GM23338 (cell line): Measurements from ENCODE around the gene SMIM41. TPM values are rescaled to one million over a fixed set of nuclear protein-coding genes. Genes with fewer than 3 reads are reported as not detected.

Experiments
- ATAC-seq: fragments of 200-7000 bp; cut with Tn5 transposase; 3 replicates; pipeline ENCODE4 v1.9.1; 2020
- DNase-seq: peaks from one replicate; pipeline ENCODE4 v3.0.0-alpha.2; 2015; ENCODE audit warnings: low spot score
- H2AFZ ChIP-seq: fragments of 200-600 bp; sonication (generic); 2 replicates; pipeline ENCODE4 v1.8.0; 2016; ENCODE audit warnings: antibody characterized with exemption, mild to moderate bottlenecking, moderate library complexity
- H3F3A ChIP-seq: fragments of 200-600 bp; sonication (generic); replicated peaks from 2 replicates; pipeline ENCODE4 v1.8.0; 2017; ENCODE audit warnings: antibody characterized with exemption, mixed run types, low read depth
- H3K27ac ChIP-seq: fragments of 200-600 bp; sonication (generic); 2 replicates; pipeline ENCODE4 v1.6.1; 2016; ENCODE audit warnings: low read depth
- H3K27me3 ChIP-seq: fragments of 200-600 bp; sonication (generic); 2 replicates; pipeline ENCODE4 v1.8.0; 2016; ENCODE audit warnings: mild to moderate bottlenecking, mixed run types, moderate library complexity; ENCODE audit not compliant: insufficient read depth
- H3K36me3 ChIP-seq: fragments of 200-600 bp; sonication (generic); 2 replicates; pipeline ENCODE4 v1.8.0; 2016; ENCODE audit warnings: mild to moderate bottlenecking; ENCODE audit not compliant: insufficient read depth
- H3K4me1 ChIP-seq: fragments of 200-600 bp; sonication (generic); 2 replicates; pipeline ENCODE4 v1.8.0; 2016; ENCODE audit warnings: mild to moderate bottlenecking, moderate library complexity; ENCODE audit not compliant: insufficient read depth
- H3K4me2 ChIP-seq: fragments of 200-600 bp; sonication (generic); 2 replicates; pipeline ENCODE4 v1.7.1; 2017; ENCODE audit warnings: mixed run types
- H3K4me3 ChIP-seq: fragments of 200-600 bp; sonication (generic); 2 replicates; pipeline ENCODE4 v1.6.1; 2016; ENCODE audit warnings: mixed run types
- H3K79me2 ChIP-seq: fragments of 200-600 bp; sonication (generic); replicated peaks from 2 replicates; pipeline ENCODE4 v1.8.0; 2017; ENCODE audit warnings: mild to moderate bottlenecking; ENCODE audit not compliant: insufficient read depth
- H3K9me2 ChIP-seq: fragments of 200-600 bp; sonication (generic); 2 replicates; pipeline ENCODE4 v1.8.0; 2017; ENCODE audit not compliant: insufficient read depth
- H4K20me1 ChIP-seq: fragments of 200-600 bp; sonication (generic); replicated peaks from 2 replicates; pipeline ENCODE4 v1.8.0; 2017; ENCODE audit warnings: mild to moderate bottlenecking; ENCODE audit not compliant: insufficient read depth
- H3K27ac Mint-ChIP-seq: 2 replicates; pipeline ENCODE4 v1.8.0; 2020; ENCODE audit warnings: inconsistent platforms, mild to moderate bottlenecking, moderate library complexity, mixed read lengths
- H3K27me3 Mint-ChIP-seq: 3 replicates; pipeline ENCODE4 v1.8.0; 2022; ENCODE audit warnings: low read depth, mild to moderate bottlenecking, moderate library complexity, mixed read lengths, inconsistent platforms; ENCODE audit not compliant: insufficient read depth, poor library complexity
- H3K36me3 Mint-ChIP-seq: 3 replicates; pipeline ENCODE4 v1.8.0; 2021; ENCODE audit warnings: low read depth, mild to moderate bottlenecking, inconsistent platforms, moderate library complexity, mixed read lengths
- H3K4me1 Mint-ChIP-seq: 3 replicates; pipeline ENCODE4 v1.8.0; 2020; ENCODE audit warnings: mild to moderate bottlenecking, inconsistent platforms, mixed read lengths
- H3K4me3 Mint-ChIP-seq: 3 replicates; pipeline ENCODE4 v1.8.0; 2021; ENCODE audit warnings: moderate library complexity, mild to moderate bottlenecking, inconsistent platforms, mixed read lengths
- H3K9me3 Mint-ChIP-seq: 3 replicates; pipeline ENCODE4 v1.8.0; 2020; ENCODE audit warnings: moderate library complexity, mild to moderate bottlenecking, inconsistent platforms, mixed read lengths
- CREB1 ChIP-seq: fragments of 250-450 bp; sonication (Bioruptor Pico); IDR thresholded peaks from 2 replicates; pipeline ENCODE4 v1.5.0; 2020; ENCODE audit warnings: low read depth, mild to moderate bottlenecking, moderate library complexity
- EZH2phosphoT487 ChIP-seq: fragments of 200-600 bp; sonication (generic); IDR thresholded peaks from one replicate; pipeline ENCODE4 v1.8.1; 2018; ENCODE audit warnings: antibody characterized with exemption; ENCODE audit not compliant: unreplicated experiment
- JUNB ChIP-seq: IDR thresholded peaks from one replicate; pipeline ENCODE4 v1.6.1; 2016; ENCODE audit warnings: antibody characterized with exemption; ENCODE audit not compliant: unreplicated experiment
- POLR2AphosphoS5 ChIP-seq: IDR thresholded peaks from 2 replicates; pipeline ENCODE4 v1.6.1; 2016; ENCODE audit warnings: antibody characterized with exemption, low read depth
- STAT1 ChIP-seq: IDR thresholded peaks from one replicate; pipeline ENCODE4 v1.6.1; 2016; ENCODE audit warnings: antibody characterized with exemption; ENCODE audit not compliant: unreplicated experiment
- ZNF114 ChIP-seq: fragments of 250-450 bp; sonication (Bioruptor Pico); IDR thresholded peaks from 2 replicates; pipeline ENCODE4 v1.5.0; 2020; ENCODE audit warnings: mild to moderate bottlenecking, moderate library complexity
- ZNF331 ChIP-seq: fragments of 250-450 bp; sonication (Bioruptor Pico); IDR thresholded peaks from 2 replicates; pipeline ENCODE4 v1.5.0; 2020; ENCODE audit warnings: low read depth, mild to moderate bottlenecking, moderate library complexity
- polyA plus RNA-seq: library from polyadenylated mRNA; unstranded; fragments of >200 nt; fragmentation: Nextera tagmentation; extraction: Ambion mirVana; gene quantifications from 2 replicates; pipeline ENCODE4 v1.2.1, GENCODE V29; 2016
- total RNA-seq: library from RNA; depleted of rRNA; stranded (reverse); fragments of >200 nt; shearing (Covaris generic); gene quantifications from 2 replicates; pipeline ENCODE4 v1.2.3, GENCODE V29; 2014
- TF ChIP-seq, protein P1 (sequence below), 2 experiments: fragments of 200-600 bp in 1 of 2; sonication (generic) in 1 of 2; conservative IDR thresholded peaks; 2 replicates each; pipeline versions ENCODE4 v1.5.1 to v1.6.1; 2016 to 2017; ENCODE audit warnings: antibody characterized with exemption in 2 of 2, low read depth in 2 of 2, mild to moderate bottlenecking in 2 of 2, moderate library complexity in 1 of 2
- TF ChIP-seq, protein P2 (sequence below): IDR thresholded peaks from 2 replicates; pipeline ENCODE4 v1.6.1; 2016; ENCODE audit warnings: antibody characterized with exemption
- TF ChIP-seq, protein P3 (sequence below): IDR thresholded peaks from one replicate; pipeline ENCODE4 v1.6.1; 2018; ENCODE audit warnings: antibody characterized with exemption; ENCODE audit not compliant: unreplicated experiment

SMIM41 gene
- total and polyA plus RNA-seq, 2 experiments from 2014 or later: 0.66 TPM

DNA sequence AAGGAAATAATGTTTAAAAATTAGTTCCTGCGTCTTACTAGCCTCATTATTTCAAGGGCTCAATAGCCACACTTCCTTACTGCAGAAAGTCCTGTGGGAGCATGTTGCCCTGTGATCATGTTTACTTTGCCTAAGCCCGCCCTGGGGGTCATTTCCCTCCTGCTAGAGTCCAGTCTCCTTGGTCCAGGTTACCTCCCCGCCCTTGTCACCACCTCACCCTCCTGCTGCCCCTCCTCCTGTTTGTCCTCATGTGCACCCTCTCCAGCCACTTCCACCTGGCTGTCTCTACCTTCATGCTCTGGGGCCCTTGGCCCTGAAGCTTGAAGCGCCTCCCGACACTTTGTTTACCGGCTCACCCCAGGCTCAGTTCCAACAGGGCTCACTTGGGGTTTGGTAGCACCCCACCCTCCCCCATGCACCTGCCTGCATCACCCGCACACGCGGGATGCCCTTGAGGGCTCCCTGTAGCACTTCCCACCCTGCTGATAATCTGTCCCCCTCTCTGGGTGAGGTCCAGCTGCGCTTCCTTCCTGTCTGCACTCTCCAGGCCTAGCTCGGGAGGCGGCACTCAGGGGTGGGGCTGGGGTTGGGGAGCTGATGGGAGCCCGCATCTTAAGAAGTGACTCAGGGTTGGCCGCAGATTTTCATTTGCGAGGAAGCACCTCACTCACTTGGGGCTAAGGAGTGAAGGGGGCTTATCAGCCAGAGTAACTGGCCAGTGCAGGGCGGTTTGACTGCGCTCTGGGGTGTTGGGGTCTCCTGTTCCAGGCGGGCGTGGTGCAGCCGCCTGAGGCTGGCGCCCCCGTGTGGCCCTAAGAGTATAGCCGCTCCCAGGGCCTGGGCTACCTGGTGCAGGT, 40.1 kb downstream of the SMIM41 start:
- Histone ChIP-seq H3K79me2 (no peaks in the 10 kb centered on the region), H3K4me2 (peak overlapping the region; percentile 72), H2AFZ (peak overlapping the region; percentile 94), H3K27me3 (no peaks in the 10 kb centered on the region), H3K4me1 (peaks cover 40% of the 10 kb centered on the region), H3K36me3 (no peaks in the 10 kb centered on the region), H3F3A (peaks cover 3% of the 10 kb centered on the region; the same call in 1 of the 2 replicates), H4K20me1 (no peaks in the 10 kb centered on the region), H3K4me3 (peak overlapping the region; percentile 48), H3K9me2 (0 out of 2 replicates have a peak, but pooled peaks cover 3% of the 10 kb centered on the region), H3K27ac (peak overlapping the region; percentile 76; the same call in 1 of the 2 replicates)
- Mint-ChIP-seq H3K27ac (peak overlapping the region; percentile 65; the same call in 1 of the 2 replicates), H3K4me3 (peak overlapping the region; percentile 49; the same call in 1 of the 3 replicates), H3K4me1 (peaks cover 66% of the 10 kb centered on the region), H3K27me3 (peaks cover 26% of the 10 kb centered on the region), H3K9me3 (no peaks in the 10 kb centered on the region; the same call in 2 of the 3 replicates), H3K36me3 (no peaks in the 10 kb centered on the region)
- ATAC-seq (peak; percentile 90), DNase-seq (peak; percentile 95)
- TF ChIP-seq POLR2AphosphoS5: 0 out of 2 replicates have a peak, but pooled peaks have one; percentile 40
- no peak for TF ChIP-seq JUNB
- TF ChIP-seq, protein P1, sequence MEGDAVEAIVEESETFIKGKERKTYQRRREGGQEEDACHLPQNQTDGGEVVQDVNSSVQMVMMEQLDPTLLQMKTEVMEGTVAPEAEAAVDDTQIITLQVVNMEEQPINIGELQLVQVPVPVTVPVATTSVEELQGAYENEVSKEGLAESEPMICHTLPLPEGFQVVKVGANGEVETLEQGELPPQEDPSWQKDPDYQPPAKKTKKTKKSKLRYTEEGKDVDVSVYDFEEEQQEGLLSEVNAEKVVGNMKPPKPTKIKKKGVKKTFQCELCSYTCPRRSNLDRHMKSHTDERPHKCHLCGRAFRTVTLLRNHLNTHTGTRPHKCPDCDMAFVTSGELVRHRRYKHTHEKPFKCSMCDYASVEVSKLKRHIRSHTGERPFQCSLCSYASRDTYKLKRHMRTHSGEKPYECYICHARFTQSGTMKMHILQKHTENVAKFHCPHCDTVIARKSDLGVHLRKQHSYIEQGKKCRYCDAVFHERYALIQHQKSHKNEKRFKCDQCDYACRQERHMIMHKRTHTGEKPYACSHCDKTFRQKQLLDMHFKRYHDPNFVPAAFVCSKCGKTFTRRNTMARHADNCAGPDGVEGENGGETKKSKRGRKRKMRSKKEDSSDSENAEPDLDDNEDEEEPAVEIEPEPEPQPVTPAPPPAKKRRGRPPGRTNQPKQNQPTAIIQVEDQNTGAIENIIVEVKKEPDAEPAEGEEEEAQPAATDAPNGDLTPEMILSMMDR (conservative IDR thresholded peaks at IDR 0.05; ENCODE audit: low read depth in 2 of 2): peak; percentile 85 to 90
- TF ChIP-seq, protein P2, sequence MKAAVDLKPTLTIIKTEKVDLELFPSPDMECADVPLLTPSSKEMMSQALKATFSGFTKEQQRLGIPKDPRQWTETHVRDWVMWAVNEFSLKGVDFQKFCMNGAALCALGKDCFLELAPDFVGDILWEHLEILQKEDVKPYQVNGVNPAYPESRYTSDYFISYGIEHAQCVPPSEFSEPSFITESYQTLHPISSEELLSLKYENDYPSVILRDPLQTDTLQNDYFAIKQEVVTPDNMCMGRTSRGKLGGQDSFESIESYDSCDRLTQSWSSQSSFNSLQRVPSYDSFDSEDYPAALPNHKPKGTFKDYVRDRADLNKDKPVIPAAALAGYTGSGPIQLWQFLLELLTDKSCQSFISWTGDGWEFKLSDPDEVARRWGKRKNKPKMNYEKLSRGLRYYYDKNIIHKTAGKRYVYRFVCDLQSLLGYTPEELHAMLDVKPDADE: 0 out of 2 replicates have a peak, but pooled peaks have one; percentile 15

DNA sequence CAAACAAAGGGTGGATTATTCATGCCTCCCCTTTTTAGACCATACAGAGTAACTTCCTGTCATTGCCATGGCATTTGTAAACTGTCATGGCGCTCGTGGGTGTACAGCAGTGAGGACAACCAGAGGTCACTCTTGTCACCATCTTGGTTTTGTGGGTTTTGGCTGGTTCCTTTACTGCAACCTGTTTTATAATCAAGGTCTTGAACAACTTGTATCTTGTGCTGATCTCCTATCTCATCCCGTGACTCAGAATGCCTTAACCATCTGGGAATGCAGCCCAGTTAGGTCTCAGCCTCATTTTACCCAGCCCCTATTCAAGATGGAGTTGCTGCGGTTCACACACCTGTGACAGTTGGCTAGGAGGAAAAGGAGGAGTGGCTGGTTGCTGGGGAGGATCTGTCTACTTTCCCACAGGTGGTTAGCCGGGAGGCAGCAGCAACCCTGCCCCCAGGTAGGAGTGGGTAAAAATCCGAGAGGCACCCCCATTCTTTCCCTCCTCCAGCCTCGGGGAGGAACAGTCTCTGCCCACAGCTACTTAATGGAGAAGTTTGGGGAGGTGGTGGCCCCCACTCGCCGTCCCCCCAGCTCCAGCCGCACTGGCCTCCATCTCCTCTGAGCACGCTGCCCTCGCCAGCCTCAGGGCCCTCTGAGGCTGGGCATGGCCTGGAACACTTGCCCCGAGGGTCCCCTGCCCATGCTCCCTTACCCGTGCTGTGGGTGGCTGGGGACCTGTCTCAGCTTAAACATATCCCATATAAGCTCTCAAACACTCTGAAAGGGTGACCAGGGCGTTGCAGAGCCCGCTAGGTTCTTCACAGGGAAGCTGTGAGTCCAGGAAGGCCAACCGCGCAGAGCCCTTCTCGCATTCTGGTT, 41.7 kb downstream of the SMIM41 start:
- no peak overlapping the region for H3K27ac Mint-ChIP-seq
- no peak overlapping the region for H3K27ac ChIP-seq
- no peaks in the 10 kb centered on the region for H3K79me2 ChIP-seq
- no peak overlapping the region for H3K4me3 ChIP-seq
- H3K27me3 ChIP-seq: no peaks in the 10 kb centered on the region
- H2AFZ ChIP-seq: peak overlapping the region; percentile 97
- no peaks in the 10 kb centered on the region for H3K36me3 Mint-ChIP-seq
- peaks cover 37% of the 10 kb centered on the region for H3K27me3 Mint-ChIP-seq
- ATAC-seq (no peak), DNase-seq (no peak)
- peaks cover 11% of the 10 kb centered on the region; the same call in 1 of the 2 replicates for H3F3A ChIP-seq
- H3K4me1 ChIP-seq: peaks cover 54% of the 10 kb centered on the region
- no peaks in the 10 kb centered on the region for H3K36me3 ChIP-seq
- H3K9me3 Mint-ChIP-seq: no peaks in the 10 kb centered on the region; the same call in 2 of the 3 replicates
- no peaks in the 10 kb centered on the region for H4K20me1 ChIP-seq
- H3K9me2 ChIP-seq: 0 out of 2 replicates have a peak, but pooled peaks cover 3% of the 10 kb centered on the region
- no peak overlapping the region for H3K4me3 Mint-ChIP-seq
- H3K4me1 Mint-ChIP-seq: peaks cover 75% of the 10 kb centered on the region
- H3K4me2 ChIP-seq: peak overlapping the region; percentile 63
- TF ChIP-seq ZNF331 (CRISPR knock-in tag) (no peak), ZNF114 (CRISPR knock-in tag) (no peak), EZH2phosphoT487 (no peak), CREB1 (CRISPR knock-in tag) (no peak), STAT1 (no peak), JUNB (no peak)
- TF ChIP-seq, protein P3, sequence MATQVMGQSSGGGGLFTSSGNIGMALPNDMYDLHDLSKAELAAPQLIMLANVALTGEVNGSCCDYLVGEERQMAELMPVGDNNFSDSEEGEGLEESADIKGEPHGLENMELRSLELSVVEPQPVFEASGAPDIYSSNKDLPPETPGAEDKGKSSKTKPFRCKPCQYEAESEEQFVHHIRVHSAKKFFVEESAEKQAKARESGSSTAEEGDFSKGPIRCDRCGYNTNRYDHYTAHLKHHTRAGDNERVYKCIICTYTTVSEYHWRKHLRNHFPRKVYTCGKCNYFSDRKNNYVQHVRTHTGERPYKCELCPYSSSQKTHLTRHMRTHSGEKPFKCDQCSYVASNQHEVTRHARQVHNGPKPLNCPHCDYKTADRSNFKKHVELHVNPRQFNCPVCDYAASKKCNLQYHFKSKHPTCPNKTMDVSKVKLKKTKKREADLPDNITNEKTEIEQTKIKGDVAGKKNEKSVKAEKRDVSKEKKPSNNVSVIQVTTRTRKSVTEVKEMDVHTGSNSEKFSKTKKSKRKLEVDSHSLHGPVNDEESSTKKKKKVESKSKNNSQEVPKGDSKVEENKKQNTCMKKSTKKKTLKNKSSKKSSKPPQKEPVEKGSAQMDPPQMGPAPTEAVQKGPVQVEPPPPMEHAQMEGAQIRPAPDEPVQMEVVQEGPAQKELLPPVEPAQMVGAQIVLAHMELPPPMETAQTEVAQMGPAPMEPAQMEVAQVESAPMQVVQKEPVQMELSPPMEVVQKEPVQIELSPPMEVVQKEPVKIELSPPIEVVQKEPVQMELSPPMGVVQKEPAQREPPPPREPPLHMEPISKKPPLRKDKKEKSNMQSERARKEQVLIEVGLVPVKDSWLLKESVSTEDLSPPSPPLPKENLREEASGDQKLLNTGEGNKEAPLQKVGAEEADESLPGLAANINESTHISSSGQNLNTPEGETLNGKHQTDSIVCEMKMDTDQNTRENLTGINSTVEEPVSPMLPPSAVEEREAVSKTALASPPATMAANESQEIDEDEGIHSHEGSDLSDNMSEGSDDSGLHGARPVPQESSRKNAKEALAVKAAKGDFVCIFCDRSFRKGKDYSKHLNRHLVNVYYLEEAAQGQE: no peak
- TF ChIP-seq, protein P1 (conservative IDR thresholded peaks at IDR 0.05; ENCODE audit: low read depth in 2 of 2): no peak
- TF ChIP-seq, protein P2: no peak
